GM12873 (cell line): ENCODE results near the gene USP37.

Experiments
- TF ChIP-seq, protein P1 (sequence below): IDR thresholded peaks from 2 replicates; pipeline ENCODE4 v1.5.1; 2012; ENCODE audit warnings: low read depth, mild to moderate bottlenecking, moderate library complexity, low read length, control low read depth; ENCODE audit not compliant: insufficient read depth; ENCODE audit errors: missing control alignments

USP37 gene

DNA sequence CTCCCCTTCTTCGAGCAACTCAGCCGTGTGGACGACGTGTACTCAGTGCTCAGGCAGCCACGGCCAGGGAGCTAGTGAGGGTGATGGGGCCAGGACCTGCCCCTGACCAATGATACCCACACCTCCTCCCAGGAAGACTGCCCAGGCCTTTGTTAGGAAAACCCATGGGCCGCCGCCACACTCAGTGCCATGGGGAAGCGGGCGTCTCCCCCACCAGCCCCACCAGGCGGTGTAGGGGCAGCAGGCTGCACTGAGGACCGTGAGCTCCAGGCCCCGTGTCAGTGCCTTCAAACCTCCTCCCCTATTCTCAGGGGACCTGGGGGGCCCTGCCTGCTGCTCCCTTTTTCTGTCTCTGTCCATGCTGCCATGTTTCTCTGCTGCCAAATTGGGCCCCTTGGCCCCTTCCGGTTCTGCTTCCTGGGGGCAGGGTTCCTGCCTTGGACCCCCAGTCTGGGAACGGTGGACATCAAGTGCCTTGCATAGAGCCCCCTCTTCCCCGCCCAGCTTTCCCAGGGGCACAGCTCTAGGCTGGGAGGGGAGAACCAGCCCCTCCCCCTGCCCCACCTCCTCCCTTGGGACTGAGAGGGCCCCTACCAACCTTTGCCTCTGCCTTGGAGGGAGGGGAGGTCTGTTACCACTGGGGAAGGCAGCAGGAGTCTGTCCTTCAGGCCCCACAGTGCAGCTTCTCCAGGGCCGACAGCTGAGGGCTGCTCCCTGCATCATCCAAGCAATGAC is 163.6 kb downstream of the USP37 start:
- TF ChIP-seq, protein P1, sequence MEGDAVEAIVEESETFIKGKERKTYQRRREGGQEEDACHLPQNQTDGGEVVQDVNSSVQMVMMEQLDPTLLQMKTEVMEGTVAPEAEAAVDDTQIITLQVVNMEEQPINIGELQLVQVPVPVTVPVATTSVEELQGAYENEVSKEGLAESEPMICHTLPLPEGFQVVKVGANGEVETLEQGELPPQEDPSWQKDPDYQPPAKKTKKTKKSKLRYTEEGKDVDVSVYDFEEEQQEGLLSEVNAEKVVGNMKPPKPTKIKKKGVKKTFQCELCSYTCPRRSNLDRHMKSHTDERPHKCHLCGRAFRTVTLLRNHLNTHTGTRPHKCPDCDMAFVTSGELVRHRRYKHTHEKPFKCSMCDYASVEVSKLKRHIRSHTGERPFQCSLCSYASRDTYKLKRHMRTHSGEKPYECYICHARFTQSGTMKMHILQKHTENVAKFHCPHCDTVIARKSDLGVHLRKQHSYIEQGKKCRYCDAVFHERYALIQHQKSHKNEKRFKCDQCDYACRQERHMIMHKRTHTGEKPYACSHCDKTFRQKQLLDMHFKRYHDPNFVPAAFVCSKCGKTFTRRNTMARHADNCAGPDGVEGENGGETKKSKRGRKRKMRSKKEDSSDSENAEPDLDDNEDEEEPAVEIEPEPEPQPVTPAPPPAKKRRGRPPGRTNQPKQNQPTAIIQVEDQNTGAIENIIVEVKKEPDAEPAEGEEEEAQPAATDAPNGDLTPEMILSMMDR, result no peak

DNA sequence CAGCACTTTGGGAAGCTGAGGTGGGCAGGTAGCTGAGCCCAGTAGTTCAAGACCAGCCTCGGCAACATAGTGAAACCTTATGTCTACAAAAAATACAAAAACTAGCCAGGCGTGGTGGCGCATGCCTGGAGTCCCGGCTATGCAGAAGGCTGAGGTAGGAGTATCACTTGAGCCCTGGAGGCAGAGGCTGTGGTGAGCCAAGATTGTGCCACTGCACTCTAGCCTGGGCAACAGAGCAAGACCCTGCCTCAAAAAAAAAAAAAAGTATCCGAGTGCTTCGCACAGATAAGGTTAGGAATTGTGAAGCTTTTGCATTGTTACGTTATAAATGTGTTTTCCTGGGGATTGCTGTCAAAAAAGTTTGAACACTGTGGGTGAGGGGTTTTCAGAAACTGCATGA is 164.3 kb downstream of the USP37 start:
- TF ChIP-seq, protein P1, result no peak

DNA sequence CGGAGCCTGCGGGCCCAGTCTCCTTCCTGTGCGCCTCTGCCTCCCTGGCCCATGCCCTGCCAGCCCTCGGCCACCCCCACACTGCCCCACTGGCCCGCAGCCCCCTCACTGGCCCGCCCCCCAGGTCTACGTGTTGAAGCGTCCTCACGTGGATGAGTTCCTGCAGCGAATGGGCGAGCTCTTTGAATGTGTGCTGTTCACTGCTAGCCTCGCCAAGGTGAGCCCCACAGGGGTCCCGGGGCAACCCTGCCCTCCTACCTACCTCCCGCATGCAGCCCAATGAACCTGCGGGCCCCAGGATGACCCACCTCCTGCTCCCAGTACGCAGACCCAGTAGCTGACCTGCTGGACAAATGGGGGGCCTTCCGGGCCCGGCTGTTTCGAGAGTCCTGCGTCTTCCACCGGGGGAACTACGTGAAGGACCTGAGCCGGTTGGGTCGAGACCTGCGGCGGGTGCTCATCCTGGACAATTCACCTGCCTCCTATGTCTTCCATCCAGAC is 165.2 kb downstream of the USP37 start:
- TF ChIP-seq, protein P1, result no peak

DNA sequence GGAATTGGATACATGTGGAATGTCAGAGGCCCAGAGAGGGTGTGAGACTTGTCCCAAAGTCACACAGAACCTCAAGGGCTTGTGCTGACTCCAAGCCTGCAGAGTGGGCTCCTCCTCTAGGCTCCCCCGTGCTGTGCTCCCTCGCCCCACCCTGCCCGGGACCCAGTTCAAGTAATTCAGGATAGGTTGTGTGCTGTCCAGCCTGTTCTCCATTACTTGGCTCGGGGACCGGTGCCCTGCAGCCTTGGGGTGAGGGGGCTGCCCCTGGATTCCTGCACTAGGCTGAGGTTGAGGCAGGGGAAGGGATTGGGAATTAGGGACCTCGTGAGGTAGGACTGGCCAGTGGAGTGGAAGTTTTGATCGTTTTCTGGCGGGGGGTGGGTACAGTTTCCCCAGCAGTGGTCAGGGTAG is 165.7 kb downstream of the USP37 start:
- TF ChIP-seq, protein P1, result no peak

DNA sequence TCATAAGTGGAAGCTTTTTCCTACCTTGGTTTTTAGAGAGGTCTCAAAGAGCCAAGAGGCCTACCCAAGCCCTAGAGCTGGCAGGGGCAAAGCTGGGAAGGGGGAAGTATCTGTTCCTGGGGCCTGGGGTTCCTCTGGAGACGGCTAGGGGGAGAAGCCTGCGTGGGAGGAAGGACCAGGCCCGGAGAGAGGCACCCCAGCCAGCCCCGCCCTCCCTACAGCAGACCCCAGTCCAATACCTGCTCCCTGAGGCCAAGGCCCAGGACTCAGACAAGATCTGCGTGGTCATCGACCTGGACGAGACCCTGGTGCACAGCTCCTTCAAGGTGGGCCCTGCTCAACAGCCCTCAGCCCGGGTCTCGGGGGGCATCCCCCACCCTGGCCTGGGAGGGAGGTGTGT is 166.3 kb downstream of the USP37 start:
- TF ChIP-seq, protein P1, result no peak

DNA sequence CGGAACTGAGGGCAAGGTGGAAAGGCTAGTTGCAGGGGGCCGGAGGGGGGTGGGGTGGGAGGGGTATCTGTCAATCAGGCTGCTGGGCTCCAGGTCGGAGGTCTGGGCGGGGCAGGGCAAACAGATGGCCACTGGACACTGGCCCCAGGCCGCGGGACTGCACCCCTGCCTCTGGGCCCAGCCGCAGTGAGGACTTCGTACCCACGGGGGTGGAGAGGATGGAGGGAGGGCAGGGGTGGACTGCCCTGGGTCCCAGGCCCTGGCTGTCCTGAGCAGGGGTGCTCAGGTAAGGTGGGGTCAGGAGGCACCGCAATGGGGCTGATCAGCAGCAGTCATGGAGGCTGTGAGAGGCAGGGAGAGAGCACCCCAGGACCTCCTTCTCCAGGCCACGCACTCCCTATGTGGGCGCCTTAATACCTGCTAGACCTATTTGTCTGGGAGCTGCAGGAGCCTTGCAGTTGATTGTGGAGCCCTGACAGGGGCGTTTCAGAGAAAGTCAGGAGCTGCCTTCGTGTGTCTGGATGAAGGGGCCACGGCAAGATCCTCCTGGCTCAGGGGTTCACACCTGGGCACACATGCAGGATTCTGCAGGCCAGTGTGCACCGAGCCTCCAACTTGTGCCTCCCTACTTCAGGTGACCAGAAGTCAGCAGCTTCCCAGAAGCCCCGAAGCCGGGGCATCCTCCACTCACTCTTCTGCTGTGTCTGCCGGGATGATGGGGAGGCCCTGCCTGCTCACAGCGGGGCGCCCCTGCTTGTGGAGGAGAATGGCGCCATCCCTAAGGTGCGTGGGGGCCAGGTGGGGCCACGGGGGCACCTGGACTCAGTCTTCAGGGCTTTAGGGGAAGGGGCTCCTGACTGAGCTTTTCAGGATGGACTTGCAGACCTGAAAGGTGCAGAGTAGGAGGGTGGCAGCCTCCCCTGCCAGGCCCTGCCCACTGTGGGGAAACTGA is 166.9 kb downstream of the USP37 start:
- TF ChIP-seq, protein P1, result no peak
